Right lobe of liver (tissue), 4 donors: Measurements from ENCODE around the gene C1QTNF3.
"Not testable (repeated sequence)": the region's sequence is repeated elsewhere in the genome, so short reads cannot be mapped to it uniquely, and the experiment has no call there.

Experiments used
- CTCF ChIP-seq, 4 donors: fragments of 200-600 bp in 3 of 4; fragments of 450-650 bp in 1 of 4; IDR thresholded peaks; one replicate each; pipeline versions ENCODE4 v1.5.1 to v1.8.0; 2016 to 2022; ENCODE audit warnings: antibody characterized with exemption in 4 of 4, mild to moderate bottlenecking in 2 of 4
- POLR2A ChIP-seq: fragments of 450-650 bp; IDR thresholded peaks from one replicate; pipeline ENCODE4 v1.6.1; 2017; ENCODE audit warnings: antibody characterized with exemption, mild to moderate bottlenecking
- donor health status: DM: no; HTN: no; CAD: no.
- donor health status: DM: no; HTN: no; CAD: no.
- donor health status: DM: no; HTN: yes; CAD: no.

- not testable (repeated sequence) for TF ChIP-seq CTCF (IDR thresholded peaks at IDR 0.05); POLR2A
These were observed 33.8 kb upstream of the C1QTNF3 start for GRCh38 chr5:34076719-34077364.
